Epithelial cell of umbilical artery (primary cell): ENCODE results near the gene CCDC170. TPM values are rescaled to one million over a fixed set of nuclear protein-coding genes. Genes with fewer than 3 reads are reported as not detected.

Experiments
- total RNA-seq: library from RNA; depleted of rRNA; stranded (reverse); fragments of >200 nt; gene quantifications from 2 replicates; pipeline ENCODE4 v1.2.3, GENCODE V29; 2014

Gene CCDC170, protein sequence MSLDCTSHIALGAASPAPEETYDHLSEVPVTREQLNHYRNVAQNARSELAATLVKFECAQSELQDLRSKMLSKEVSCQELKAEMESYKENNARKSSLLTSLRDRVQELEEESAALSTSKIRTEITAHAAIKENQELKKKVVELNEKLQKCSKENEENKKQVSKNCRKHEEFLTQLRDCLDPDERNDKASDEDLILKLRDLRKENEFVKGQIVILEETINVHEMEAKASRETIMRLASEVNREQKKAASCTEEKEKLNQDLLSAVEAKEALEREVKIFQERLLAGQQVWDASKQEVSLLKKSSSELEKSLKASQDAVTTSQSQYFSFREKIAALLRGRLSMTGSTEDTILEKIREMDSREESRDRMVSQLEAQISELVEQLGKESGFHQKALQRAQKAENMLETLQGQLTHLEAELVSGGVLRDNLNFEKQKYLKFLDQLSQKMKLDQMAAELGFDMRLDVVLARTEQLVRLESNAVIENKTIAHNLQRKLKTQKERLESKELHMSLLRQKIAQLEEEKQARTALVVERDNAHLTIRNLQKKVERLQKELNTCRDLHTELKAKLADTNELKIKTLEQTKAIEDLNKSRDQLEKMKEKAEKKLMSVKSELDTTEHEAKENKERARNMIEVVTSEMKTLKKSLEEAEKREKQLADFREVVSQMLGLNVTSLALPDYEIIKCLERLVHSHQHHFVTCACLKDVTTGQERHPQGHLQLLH
- 0.15 and 0.32 TPM in 2 replicates for total RNA-seq

DNA sequence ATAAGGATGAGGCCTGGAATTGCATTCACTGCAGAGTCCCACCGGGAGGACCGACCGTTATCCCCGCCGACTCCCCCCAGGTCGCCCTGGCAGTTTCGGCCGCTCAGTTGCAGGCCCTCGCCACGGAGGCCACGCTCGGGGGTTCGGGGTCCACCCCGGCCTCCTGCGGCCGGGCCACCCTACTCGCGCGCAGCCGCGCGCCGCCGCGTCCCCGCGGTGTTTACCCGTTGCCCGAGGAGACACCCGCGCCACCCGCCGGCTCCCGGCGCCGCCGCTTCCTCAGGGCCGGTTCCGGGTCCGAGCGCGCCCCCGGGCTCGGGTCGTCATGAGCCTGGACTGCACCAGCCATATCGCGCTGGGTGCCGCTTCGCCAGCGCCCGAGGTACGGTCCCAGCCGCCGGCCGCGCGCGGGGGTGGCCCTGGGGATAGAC, at the start of gene CCDC170:
CCDC170 (plus strand) TSS at position 214 of the 431 bp plus-strand sequence; CDS start at position 326, 112 bp downstream.

DNA sequence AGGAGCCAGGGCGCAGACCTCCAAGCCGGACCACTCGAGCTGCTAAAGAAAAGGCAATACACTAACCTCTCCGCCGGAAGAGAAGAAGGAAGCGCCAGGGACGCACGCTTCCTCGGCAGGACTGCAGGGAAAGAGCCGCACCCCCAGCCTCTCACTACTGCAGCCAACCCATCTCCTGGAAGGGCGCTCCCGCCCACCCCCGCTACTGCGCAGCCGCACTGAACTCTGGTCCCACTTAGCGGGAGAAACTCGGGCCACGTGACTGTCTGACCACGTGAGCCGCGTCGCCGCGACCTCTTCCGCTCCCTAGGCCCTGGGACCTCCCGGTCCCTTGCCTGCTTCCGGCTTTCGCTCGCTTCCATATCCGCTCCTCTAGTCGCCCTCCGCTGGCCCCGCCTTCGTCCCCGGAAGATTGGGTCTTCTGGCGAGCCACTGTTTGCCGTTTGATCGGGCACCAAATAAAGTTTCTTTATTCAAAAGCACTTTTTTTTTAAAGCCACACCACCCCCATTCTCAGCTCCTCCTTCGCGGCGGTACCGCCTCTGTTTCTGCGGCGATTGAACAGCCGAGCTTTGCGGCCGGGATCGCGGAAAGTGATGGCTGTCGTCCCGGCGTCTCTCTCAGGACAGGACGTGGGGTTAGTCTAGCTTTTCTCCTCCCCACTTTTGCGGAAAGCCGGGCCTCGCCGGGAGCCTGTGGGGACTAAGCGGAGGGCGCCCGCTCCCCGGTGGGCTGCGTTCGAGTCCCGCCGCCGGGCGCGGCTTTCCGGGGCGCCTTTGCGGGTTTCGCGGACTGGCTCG, 41.7 kb upstream of the CCDC170 start, which contains the start of gene RMND1:
RMND1 (minus strand) TSS at position 177 of the 800 bp plus-strand sequence. CDS start 6,315 bp downstream, outside the sequence.

Other genes starting within 250 kb of the CCDC170 start
- gene ZBTB2, start 102.5 kb upstream of the CCDC170 start, total RNA-seq = 6.2 and 7.8 TPM in 2 replicates
- gene RMND1, start 41.9 kb upstream of the CCDC170 start, total RNA-seq = 29.2 and 51.0 TPM in 2 replicates